Stimulated activated naive CD4-positive, alpha-beta T cell (primary cell): ENCODE results near the gene MTMR3.
A peak's percentile ranks its signal among the peaks of the same experiment; 100 is the strongest.

Experiments
- DNase-seq, 6 experiments: peaks; one replicate each; lab custom pipeline; 2025; lab: John Stamatoyannopoulos, UW

Gene MTMR3

GRCh38 chr22:30002861-30003486 is 120.0 kb downstream of the MTMR3 start:
- no peak for DNase-seq

- no peak for DNase-seq
These were observed 121.1 kb downstream of the MTMR3 start for GRCh38 chr22:30004101-30004500.

- no peak for DNase-seq
These were observed 121.7 kb downstream of the MTMR3 start for GRCh38 chr22:30004694-30005093.

DNA sequence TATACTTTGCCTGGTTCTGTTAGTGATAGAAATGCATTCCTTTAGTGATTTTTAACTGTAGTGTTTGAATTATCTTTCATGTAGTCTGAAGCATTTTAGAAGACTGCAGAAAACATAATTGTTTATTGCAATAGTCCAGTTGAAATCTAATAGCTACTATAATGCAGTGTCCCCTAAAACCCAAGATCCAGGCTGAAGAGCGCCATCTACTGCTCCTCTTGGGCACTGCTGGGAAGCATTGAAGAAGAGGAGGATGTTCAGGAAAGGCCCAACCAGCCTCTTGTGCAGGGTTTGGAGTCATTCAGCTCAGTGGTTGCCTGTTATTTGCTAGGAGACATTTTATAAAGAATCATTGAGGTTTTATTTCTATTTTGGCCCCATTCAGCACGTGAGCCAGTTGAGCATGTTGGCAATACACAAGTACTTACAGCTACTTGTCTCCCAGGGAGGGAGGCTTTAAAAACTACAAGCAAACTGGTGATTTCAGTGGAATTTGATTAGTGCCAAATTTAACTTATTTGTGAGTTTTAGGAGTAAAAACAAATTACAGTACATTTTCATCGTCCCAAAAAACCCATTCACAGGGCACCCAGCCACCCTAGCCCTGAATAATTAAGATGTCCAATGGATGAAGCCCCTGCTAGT is 122.4 kb downstream of the MTMR3 start:
- peak; percentile 6 to 62 (median 46) for DNase-seq

- no peak for DNase-seq
These were observed 124.4 kb downstream of the MTMR3 start for GRCh38 chr22:30007361-30007760.

DNA sequence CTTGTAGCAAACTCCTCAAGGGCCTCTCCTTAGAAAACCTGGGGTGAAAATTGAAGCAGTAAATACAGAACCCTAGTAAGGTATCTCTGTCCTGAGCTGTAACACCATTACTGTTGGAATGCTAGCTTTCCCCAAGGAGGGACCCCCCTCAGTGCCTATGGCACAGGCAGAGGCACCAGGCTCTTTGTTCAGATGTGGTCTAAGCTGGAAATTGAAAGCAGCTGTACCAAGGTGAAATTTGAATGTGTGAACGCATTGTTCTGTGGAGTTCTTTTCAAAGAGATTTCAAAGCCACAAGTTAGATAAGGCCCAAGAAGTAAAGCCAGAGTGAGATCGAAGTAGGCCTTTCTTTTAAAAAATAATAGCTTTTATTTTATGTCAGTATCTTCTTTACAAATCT is 125.4 kb downstream of the MTMR3 start:
- DNase-seq: no peak

- DNase-seq: no peak
These were observed 126.5 kb downstream of the MTMR3 start for GRCh38 chr22:30009478-30009877.

DNA sequence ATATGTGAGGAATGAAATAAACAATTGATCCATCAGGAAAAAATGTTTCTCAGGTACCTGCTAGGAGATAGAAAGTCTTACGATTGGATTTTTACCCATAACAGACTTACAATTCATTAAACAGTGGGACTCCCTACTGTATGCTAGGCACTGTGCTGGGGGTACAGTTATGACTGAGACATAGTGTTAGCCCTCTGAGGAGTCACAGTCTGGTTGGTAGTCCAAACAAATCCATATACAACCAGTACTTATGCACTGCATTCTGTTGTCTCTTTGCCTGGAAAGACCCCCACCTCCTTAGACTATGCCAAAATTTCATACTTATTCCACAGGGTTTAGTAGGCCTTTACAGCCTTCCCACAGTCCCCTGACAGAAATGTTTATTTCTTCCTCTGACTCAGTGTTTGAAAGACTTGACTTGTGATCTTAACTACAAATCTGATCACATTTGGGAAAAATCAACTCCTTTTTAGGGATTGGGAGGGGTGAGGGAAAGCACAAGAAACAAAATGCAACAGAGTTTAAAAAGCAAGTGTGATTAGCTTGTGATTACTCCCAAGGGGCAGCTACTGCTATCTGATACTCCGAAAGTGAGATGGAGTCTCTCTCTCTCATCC is 127.9 kb downstream of the MTMR3 start:
- no peak for DNase-seq

- DNase-seq: no peak
These were observed 130.2 kb downstream of the MTMR3 start for GRCh38 chr22:30013201-30013600.

DNA sequence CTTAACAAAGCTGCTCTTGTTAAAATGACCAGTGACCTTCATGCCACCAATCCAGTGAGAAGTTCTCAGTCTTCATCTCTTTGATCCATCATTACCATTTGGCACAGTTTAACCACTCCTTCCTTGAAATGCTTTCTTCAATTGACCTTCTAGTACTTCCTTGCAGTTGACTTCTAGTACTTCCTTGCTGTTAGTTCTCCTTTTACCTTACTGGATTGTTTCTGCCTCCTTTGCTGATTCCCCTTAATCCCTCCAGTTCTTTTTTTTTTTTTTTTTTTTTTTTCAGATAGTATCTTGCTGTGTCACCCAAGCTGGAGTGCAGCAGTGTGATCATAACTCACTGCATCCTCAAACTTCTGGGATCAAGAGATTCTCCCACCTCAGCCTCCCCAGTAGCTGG is 131.3 kb downstream of the MTMR3 start:
- no peak for DNase-seq

- DNase-seq: no peak
These were observed 132.3 kb downstream of the MTMR3 start for GRCh38 chr22:30015229-30015797.

GRCh38 chr22:30015846-30016245 is 132.9 kb downstream of the MTMR3 start:
- no peak for DNase-seq

- DNase-seq: no peak
These were observed 133.6 kb downstream of the MTMR3 start for GRCh38 chr22:30016596-30016995.

DNA sequence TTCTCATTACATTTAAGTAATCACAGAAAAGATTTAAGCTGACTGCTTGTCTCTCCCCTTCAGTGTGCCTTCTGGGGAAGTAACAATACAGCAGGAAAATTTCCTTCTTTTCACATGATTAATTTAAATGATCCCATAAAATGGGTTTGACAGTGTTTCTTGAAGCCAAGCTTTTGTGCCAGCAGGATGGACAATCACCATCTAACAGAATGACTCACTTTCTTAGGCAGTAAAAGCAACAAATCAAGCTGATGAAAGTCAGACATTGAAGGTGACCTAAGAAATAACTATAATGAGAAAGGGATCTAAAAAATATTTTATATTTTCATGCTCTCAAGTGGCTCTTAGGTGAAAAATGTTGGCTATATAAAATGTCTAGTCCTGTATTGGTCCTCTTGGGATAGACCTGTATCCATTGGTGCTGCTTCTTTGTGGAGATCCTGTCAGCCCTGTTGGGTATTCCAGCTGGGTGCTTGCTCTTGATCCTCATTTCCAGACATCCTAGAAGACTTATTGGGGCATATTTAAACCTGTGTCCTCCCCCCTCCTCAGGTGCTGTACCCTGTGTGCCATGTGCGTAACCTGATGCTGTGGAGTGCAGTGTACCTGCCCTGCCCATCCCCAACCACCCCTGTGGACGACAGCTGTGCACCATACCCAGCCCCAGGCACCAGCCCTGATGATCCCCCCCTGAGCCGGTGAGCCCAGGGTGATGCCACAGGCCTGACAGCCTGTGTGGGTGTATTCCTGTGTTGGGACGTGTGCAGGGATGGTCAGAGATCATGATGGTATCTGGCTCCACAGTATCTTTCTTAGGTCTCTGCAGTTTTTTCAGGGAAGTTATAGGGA is 134.6 kb downstream of the MTMR3 start:
- DNase-seq: no peak

DNA sequence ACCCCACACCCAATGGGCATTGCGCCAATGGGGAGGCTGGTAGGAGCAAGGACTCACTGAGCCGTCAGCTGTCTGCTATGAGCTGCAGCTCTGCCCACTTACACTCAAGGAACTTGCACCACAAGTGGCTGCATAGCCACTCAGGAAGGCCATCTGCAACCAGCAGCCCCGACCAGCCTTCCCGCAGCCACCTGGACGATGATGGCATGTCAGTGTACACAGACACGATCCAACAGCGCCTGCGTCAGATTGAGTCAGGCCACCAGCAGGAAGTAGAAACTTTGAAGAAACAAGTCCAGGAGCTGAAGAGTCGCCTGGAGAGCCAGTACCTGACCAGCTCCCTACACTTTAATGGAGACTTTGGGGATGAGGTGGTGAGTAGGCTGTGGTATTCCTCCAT is 137.5 kb downstream of the MTMR3 start:
- no peak for DNase-seq

DNA sequence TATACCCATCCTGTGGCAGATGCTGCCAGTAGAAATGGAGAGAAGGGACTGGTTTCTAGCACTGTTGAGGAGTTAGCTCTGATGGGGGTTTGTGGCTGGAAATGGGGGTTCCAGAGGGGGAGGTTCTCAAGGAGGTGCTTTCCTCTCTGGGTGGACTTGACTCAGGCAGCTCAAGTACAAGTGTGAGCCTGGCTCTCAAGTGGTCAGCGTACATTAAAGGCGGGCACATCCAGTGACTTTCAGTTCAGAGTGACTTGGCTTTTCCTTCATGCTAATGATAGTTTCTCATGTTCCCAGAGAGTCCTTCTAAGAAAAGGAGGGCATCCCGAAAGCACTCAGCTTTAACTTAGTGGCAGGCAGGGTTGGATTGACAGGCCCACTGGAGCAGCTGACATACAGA is 138.4 kb downstream of the MTMR3 start:
- DNase-seq: no peak

- no peak for DNase-seq
These were observed 139.1 kb downstream of the MTMR3 start for GRCh38 chr22:30021881-30022619.

DNA sequence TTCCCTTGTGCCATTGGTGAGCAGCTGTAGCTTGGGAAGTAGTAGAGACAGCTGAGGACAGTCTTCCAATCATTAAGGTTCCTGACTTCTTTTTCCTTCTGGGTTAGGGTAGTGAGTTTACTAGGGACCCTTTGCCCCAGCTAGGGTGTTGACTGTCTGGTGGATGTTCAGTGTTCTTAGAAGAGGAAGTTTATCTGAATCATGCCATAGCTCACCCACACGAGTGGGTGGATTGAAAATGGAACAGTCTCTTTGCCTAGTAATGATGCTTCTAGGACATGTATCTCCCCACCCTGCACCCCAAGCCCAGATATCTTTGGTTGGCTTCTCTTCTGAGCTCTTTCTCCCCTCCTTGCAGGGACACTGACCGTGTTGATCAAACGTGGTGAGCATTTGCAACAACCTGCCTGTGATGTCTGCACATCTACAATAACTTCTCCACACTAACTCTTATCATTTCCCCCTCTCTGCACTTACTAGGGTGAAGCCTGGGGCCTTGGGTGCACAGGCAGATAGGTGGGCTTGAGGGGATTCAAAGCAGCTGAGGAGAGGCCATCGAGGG is 140.2 kb downstream of the MTMR3 start:
- no peak for DNase-seq

- DNase-seq: no peak
These were observed 141.3 kb downstream of the MTMR3 start for GRCh38 chr22:30024231-30024630.

GRCh38 chr22:30025221-30025620 is 142.2 kb downstream of the MTMR3 start:
- no peak for DNase-seq

DNA sequence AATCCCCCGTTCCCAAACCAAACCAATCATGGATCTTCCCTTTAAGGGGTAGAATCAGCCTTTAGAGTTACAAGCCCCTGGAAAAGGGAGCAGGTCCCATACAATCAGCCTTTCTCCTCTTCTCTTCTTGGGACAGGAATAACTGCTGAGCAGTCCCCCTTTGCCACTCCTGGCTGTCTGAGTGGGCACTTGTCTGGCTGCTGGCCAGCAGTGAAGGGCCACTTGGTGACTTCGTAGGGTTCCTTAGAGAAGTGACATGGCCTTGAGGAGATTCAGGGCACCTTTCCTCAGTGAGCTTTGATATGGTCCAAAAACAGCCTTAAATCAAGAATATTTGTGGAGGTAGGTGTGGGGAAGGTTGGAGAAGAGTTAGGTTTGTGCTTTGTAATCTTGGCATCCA is 143.8 kb downstream of the MTMR3 start:
- DNase-seq: no peak
